WI38 (cell line): ENCODE results near the gene INPP4B.

Source experiments
- H3K4me3 ChIP-seq: 2 replicates; pipeline ENCODE4 v1.5.1; 2011; ENCODE audit warnings: low read depth, mild to moderate bottlenecking, control low read depth, low read length
- CTCF ChIP-seq: IDR thresholded peaks from 2 replicates; pipeline ENCODE4 v1.5.1; 2012; ENCODE audit warnings: low read depth, mild to moderate bottlenecking, control low read depth, low read length

The INPP4B gene

DNA sequence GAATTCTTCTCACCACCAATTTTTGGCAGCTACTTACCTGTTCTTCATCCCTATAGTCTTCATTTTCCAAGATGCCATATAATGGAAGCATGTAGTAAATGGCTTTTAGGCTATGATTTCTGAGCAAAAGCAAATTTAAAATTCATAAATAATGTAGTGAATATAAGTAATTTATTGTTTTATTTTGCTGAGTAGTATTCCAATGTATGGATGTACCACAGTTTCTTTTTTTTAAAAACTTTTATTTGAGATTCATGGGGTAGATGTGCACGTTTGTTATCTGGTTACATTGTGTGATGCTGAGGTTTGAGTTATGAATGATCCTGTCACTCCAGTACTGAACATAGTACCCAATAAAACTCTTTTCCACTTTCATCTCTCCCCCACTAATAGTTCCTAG is 840.6 kb downstream of the INPP4B start:
- no peak for TF ChIP-seq CTCF

DNA sequence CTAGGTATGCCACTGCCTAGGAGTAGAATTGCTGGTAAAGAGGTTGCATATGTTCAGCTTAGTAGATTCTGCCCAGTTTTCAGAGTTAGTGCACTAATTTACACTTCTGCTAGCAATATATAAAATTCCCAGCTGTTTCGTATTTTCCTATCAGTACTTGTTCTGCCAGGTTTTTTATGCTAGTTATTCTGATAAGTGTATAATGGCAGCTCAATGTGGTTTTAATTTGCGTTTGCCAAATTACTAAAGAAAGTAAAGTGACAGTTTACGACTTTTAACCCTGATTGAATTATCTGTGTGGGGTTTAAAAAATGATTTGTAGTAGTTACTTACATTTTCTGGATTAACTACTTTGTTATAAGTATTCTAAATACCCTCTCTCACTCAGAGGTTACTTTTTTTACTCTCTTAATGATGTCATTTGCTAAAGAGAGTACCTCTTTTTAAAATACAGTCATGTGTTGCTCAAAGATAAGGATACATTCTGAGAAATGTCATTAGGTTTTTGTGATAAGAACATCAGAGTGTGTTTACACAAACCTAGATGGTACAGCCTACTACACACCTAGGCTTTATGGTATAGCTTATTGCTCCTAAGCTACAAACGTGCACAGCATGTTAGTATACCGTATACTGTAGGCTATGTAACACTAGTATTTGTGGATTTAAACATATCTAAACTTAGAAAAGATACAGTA is 846.5 kb downstream of the INPP4B start:
- TF ChIP-seq CTCF, result no peak
- no peak overlapping the region for H3K4me3 ChIP-seq

More for the DNA sequence above, 840.6 kb downstream of the INPP4B start:
- no peak overlapping the region for H3K4me3 ChIP-seq

GRCh38 chr4:141995056-141995455 is 851.0 kb downstream of the INPP4B start:
- H3K4me3 ChIP-seq, result no peak overlapping the region
- no peak for TF ChIP-seq CTCF

GRCh38 chr4:141977433-141977832 is 868.7 kb downstream of the INPP4B start:
- TF ChIP-seq CTCF, result no peak
- no peak overlapping the region for H3K4me3 ChIP-seq
